ENCODE results near the gene RAD51B. TPM values are rescaled to one million over a fixed set of nuclear protein-coding genes. Genes with fewer than 3 reads are reported as not detected.

Gene RAD51B
- total and polyA plus RNA-seq, 2 of the 13 experiments (the other 11 are each of a cell fraction or from before 2014, with no cell fraction given), result 7.0 to 9.5 TPM

- TF ChIP-seq ZNF646 (CRISPR knock-in tag; IDR thresholded peaks at IDR 0.05) (no peak), HMG20A (CRISPR knock-in tag; IDR thresholded peaks at IDR 0.05; ENCODE audit: borderline replicate concordance) (peak; percentile 81), SETDB1 (CRISPR knock-in tag; IDR thresholded peaks at IDR 0.05; ENCODE audit: borderline replicate concordance) (no peak), ZNF138 (CRISPR knock-in tag; IDR thresholded peaks at IDR 0.05; ENCODE audit: low read depth) (no peak), GATA4 (IDR thresholded peaks at IDR 0.05; ENCODE audit: borderline replicate concordance, low read depth) (0 out of 2 replicates have a peak, but pooled peaks have one; percentile 27), KDM4B (CRISPR knock-in tag; IDR thresholded peaks at IDR 0.05) (0 out of 2 replicates have a peak, but pooled peaks have one; percentile 52), ZSCAN31 (CRISPR knock-in tag; IDR thresholded peaks at IDR 0.05; ENCODE audit: low read depth) (no peak), JARID2 (CRISPR knock-in tag; IDR thresholded peaks at IDR 0.05; ENCODE audit: insufficient replicate concordance) (no peak), SALL1 (CRISPR knock-in tag; IDR thresholded peaks at IDR 0.05) (no peak; the same call in 1 of the 2 replicates), ATF4 (CRISPR knock-in tag; IDR thresholded peaks at IDR 0.05) (peak in 1 of 2 experiments; percentile 65; a peak in 2 of 4 replicates), RFXAP (CRISPR knock-in tag; IDR thresholded peaks at IDR 0.05; ENCODE audit: borderline replicate concordance) (no peak), BCL6 (CRISPR knock-in tag; IDR thresholded peaks at IDR 0.05) (peak; percentile 83), ZNF549 (CRISPR knock-in tag; IDR thresholded peaks at IDR 0.05) (no peak), E2F2 (CRISPR knock-in tag; IDR thresholded peaks at IDR 0.05; ENCODE audit: borderline replicate concordance) (no peak), HNF4A (CRISPR knock-in tag; IDR thresholded peaks at IDR 0.05) (peak; percentile 76), AKAP8 (CRISPR knock-in tag; IDR thresholded peaks at IDR 0.05) (no peak), NCOA2 (CRISPR knock-in tag; IDR thresholded peaks at IDR 0.05) (peak; percentile 83), KLF6 (CRISPR knock-in tag; IDR thresholded peaks at IDR 0.05) (no peak), ZBTB43 (CRISPR knock-in tag; conservative IDR thresholded peaks at IDR 0.05) (no peak), MYPOP (CRISPR knock-in tag; IDR thresholded peaks at IDR 0.05) (0 out of 2 replicates have a peak, but pooled peaks have one; percentile 29), FOSL2 (CRISPR knock-in tag; IDR thresholded peaks at IDR 0.05) (no peak; the same call in 1 of the 2 replicates)
Observed at GRCh38 chr14:68172216-68172615, 352.6 kb downstream of the RAD51B start (continued).

All from HepG2 (cell line).